Lung (tissue), 12 donors: ENCODE results near the gene EGFLAM. TPM values are rescaled to one million over a fixed set of nuclear protein-coding genes. Genes with fewer than 3 reads are reported as not detected.

Experiments used
- ATAC-seq: fragments of 200-7000 bp; cut with Tn5 transposase; one replicate; pipeline ENCODE4 v1.9.1; 2020; ENCODE audit warnings: moderate number of reproducible peaks; ENCODE audit not compliant: insufficient read depth, low FRiP score
- DNase-seq, 3 donors: peaks; one replicate each; pipeline ENCODE4 v3.0.0-alpha.2; 2013 to 2017
- H3K27ac ChIP-seq, 2 donors: one replicate each; pipeline ENCODE4 v1.5.1; 2013; ENCODE audit warnings: mild to moderate bottlenecking in 2 of 2, moderate library complexity in 2 of 2, control low read depth in 1 of 2, inconsistent platforms in 1 of 2, low read depth in 1 of 2, low read length in 1 of 2
- H3K27me3 ChIP-seq, 3 donors: one replicate each; pipeline ENCODE4 v1.5.1; 2013; ENCODE audit warnings: low read length in 2 of 3; ENCODE audit not compliant: control insufficient read depth in 3 of 3, insufficient read depth in 3 of 3
- H3K36me3 ChIP-seq, 4 donors: one replicate each; pipeline ENCODE4 v1.5.1; 2013; ENCODE audit warnings: low read length in 4 of 4, mild to moderate bottlenecking in 1 of 4, moderate library complexity in 1 of 4; ENCODE audit not compliant: control insufficient read depth in 4 of 4, insufficient read depth in 4 of 4
- H3K4me1 ChIP-seq, 5 donors: one replicate each; pipeline ENCODE4 v1.5.1; 2013; ENCODE audit warnings: low read length in 5 of 5, mild to moderate bottlenecking in 2 of 5, moderate library complexity in 1 of 5; ENCODE audit not compliant: control insufficient read depth in 5 of 5, insufficient read depth in 5 of 5
- H3K4me3 ChIP-seq: one replicate; pipeline ENCODE4 v1.5.1; 2013; ENCODE audit warnings: mild to moderate bottlenecking, control low read depth, moderate library complexity
- H3K9ac ChIP-seq, 2 donors: one replicate each; pipeline ENCODE4 v1.5.1; 2013; ENCODE audit warnings: low read length in 2 of 2, control low read depth in 1 of 2; ENCODE audit not compliant: insufficient read depth in 1 of 2
- H3K9me3 ChIP-seq, 4 donors: one replicate each; pipeline ENCODE4 v1.5.1; 2013; ENCODE audit warnings: low read length in 3 of 4, mild to moderate bottlenecking in 1 of 4, moderate library complexity in 1 of 4; ENCODE audit not compliant: control insufficient read depth in 4 of 4, insufficient read depth in 3 of 4
- WGBS, 2 donors: extraction: QIAGEN DNeasy Blood & Tissue Kit; methylation state at CpG; one replicate each; pipeline ENCODE4 v1.1.7; 2013; 5-methylcytosine and 5-hydroxymethylcytosine counted together
- polyA plus RNA-seq, 2 donors: library from polyadenylated mRNA; stranded (reverse); fragments of 200-250 nt; gene quantifications; one replicate each; pipeline ENCODE4 v1.2.1, GENCODE V29; 2013
- total RNA-seq, 2 donors: library from RNA; depleted of rRNA in 1 of 2; stranded (reverse); fragments of >200 nt in 1 of 2; gene quantifications; one replicate each; pipeline ENCODE4 v1.2.1, GENCODE V29; 2014 to 2021
- TF ChIP-seq, protein P1 (sequence below): IDR thresholded peaks from 2 replicates; pipeline ENCODE4 v1.5.1; 2012; ENCODE audit warnings: mild to moderate bottlenecking; ENCODE audit errors: control extremely low read depth, extremely low read depth
- donor health status: control.
- donor health status: control.
- donor health status: Bipolar disorder and iron deficiency.
- donor health status: healthy.
- donor health status: DM: yes; HTN: yes; CAD: no.

The EGFLAM gene
- total and polyA plus RNA-seq, 4 donors, result 0.41 to 7.6 (median 1.3) TPM

DNA sequence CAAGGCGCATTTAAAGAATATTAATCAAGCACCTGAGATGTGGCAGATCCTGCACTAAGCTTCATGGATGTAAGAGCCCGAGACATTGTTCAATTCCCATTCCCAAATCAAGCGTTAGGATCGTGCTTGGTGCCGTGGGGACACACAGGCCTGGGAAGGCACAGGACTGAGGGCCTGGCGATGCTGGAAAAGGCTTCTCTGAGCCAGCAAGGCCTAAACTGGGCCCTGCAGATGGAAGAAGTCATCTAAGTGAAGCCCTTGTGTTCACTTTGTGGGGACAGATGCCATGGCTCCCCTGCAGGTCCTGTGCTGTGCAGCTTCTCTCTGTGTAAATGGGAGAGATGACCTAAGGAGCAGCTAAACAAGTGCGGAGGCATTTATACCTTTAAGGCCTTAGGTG is 214.2 kb downstream of the EGFLAM start:
- no peaks in the 10 kb centered on the region for H3K27me3 ChIP-seq
- H3K4me1 ChIP-seq, result peaks cover 0 to 37% (median 19%) of the 10 kb centered on the region in 5 donors
- ATAC-seq (no peak), DNase-seq (no peak)
- H3K9ac ChIP-seq, result no peak overlapping the region
- H3K4me3 ChIP-seq, result no peak overlapping the region
- peaks cover 0 to 7% (median 0%) of the 10 kb centered on the region in 4 donors for H3K36me3 ChIP-seq
- H3K9me3 ChIP-seq, result no peaks in the 10 kb centered on the region
- no peak overlapping the region for H3K27ac ChIP-seq
- WGBS, 2 donors, result 93 to 97% methylated on average over 7 of the region's 7 CpGs
- TF ChIP-seq, protein P1, sequence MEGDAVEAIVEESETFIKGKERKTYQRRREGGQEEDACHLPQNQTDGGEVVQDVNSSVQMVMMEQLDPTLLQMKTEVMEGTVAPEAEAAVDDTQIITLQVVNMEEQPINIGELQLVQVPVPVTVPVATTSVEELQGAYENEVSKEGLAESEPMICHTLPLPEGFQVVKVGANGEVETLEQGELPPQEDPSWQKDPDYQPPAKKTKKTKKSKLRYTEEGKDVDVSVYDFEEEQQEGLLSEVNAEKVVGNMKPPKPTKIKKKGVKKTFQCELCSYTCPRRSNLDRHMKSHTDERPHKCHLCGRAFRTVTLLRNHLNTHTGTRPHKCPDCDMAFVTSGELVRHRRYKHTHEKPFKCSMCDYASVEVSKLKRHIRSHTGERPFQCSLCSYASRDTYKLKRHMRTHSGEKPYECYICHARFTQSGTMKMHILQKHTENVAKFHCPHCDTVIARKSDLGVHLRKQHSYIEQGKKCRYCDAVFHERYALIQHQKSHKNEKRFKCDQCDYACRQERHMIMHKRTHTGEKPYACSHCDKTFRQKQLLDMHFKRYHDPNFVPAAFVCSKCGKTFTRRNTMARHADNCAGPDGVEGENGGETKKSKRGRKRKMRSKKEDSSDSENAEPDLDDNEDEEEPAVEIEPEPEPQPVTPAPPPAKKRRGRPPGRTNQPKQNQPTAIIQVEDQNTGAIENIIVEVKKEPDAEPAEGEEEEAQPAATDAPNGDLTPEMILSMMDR, result no peak

DNA sequence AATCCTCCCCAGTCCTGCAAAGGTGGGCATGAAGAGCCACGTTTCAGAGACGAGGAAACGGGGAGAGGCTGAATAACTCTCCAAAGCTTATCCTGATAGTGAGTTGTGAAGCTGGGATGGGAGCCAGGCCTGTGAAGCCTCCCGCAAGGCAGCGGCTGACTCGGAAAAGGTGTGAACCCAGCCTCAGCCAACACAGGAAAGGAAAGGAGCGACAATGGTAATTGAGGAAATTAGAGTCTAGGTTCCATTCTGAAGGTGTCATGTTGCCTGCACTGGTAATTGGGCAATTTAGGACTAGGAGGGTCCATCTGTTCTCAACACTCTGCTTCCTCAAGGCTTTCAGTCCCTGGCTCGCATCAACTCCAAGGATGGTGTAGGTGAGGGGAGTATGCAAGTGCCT is 214.6 kb downstream of the EGFLAM start:
- Histone ChIP-seq H3K4me3 (no peak overlapping the region), H3K4me1 (peaks cover 0 to 32% (median 14%) of the 10 kb centered on the region in 5 donors), H3K9ac (no peak overlapping the region), H3K27ac (no peak overlapping the region), H3K9me3 (no peaks in the 10 kb centered on the region), H3K27me3 (no peaks in the 10 kb centered on the region), H3K36me3 (peaks cover 0 to 8% (median 0%) of the 10 kb centered on the region in 4 donors)
- peak; percentile 61 to 79 (median 63) for DNase-seq
- 24 to 27% methylated on average over 8 of the region's 8 CpGs for WGBS, 2 donors
- no peak for ATAC-seq
- TF ChIP-seq, protein P1, result no peak

DNA sequence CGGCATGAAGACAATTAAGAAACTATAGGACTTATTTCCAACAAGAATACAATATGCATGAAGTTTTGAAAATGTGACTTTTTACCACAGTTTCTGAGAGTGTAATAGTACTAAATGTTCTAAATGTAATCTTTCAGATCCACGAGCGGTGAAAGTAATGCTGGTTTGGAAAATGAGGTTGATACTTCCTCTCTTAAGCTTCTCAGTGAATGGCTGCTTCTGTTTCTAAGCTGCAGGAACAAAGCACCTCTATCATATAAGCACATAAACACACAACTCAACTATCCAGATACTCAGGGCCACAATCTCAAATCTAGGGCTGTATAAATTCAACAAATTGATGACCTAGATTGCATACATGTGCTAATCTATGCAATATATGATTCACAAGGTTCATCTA is 219.8 kb downstream of the EGFLAM start:
- no peak overlapping the region for H3K9ac ChIP-seq
- DNase-seq, result no peak
- 67 to 77% methylated on average over 3 of the region's 3 CpGs for WGBS, 2 donors
- H3K4me3 ChIP-seq, result no peak overlapping the region
- H3K4me1 ChIP-seq, result peaks cover 0 to 6% (median 3%) of the 10 kb centered on the region in 5 donors
- peaks cover 9 to 45% (median 17%) of the 10 kb centered on the region in 4 donors for H3K36me3 ChIP-seq
- TF ChIP-seq, protein P1, result no peak
- H3K9me3 ChIP-seq, result no peaks in the 10 kb centered on the region
- no peak overlapping the region for H3K27ac ChIP-seq
- no peak for ATAC-seq
- H3K27me3 ChIP-seq, result no peaks in the 10 kb centered on the region

DNA sequence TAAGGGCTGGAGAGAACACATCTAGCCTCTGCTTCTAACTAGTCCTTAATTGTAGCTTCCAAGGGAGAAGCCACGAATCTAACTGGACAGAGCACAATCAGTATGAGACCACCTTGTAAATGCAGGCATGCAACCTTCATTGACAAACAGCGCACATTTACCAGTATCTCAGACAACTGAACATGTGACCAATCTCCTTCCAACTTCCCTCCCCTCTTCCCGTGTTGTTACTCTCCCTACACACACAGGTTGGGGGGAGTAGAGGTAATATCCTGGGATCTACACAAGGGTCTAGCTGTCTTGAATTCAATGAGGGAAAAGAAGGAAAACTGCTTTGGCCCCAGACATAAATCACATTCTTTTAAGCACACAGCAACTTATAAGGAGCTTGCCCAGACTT is 220.5 kb downstream of the EGFLAM start:
- ATAC-seq, result no peak
- WGBS, 2 donors, result 66 to 69% methylated on average over 3 of the region's 3 CpGs

More for the DNA sequence above, 220.5 kb downstream of the EGFLAM start:
- TF ChIP-seq, protein P1, result no peak
- Histone ChIP-seq H3K9me3 (no peaks in the 10 kb centered on the region), H3K4me3 (no peak overlapping the region), H3K36me3 (peaks cover 9 to 48% (median 19%) of the 10 kb centered on the region in 4 donors), H3K4me1 (peaks cover 0 to 5% (median 3%) of the 10 kb centered on the region in 5 donors), H3K9ac (no peak overlapping the region), H3K27ac (peak overlapping the region in 1 of 2 donors; percentile 31), H3K27me3 (no peaks in the 10 kb centered on the region)
- DNase-seq, result no peak
